ENCODE data around the gene TBC1D8B. TPM values are rescaled to one million over a fixed set of nuclear protein-coding genes. Genes with fewer than 3 reads are reported as not detected.
A peak's percentile ranks its signal among the peaks of the same experiment; 100 is the strongest.

The TBC1D8B gene
- total and polyA plus RNA-seq, 2 of the 13 experiments (the other 11 are each of a cell fraction or from before 2014, with no cell fraction given): 6.2 to 7.2 TPM

DNA sequence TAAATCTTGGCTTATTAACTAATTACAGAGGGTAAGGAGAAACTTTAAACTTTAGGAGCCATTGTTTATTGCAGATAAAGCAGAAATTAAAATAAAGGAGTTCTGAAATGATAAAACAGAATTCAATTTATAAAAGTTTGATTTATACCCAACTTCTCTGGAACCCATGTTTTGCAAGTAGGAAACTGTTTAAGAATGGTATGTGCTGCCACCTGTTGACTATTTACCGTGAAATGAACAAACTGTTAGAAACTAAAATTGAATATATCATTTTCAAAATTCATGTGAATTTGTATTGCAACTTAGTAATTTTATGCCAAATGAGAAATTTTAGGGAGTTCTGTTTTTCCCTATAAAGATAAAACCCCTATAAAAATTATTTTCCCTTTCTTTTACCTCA lies 11.0 kb upstream of the TBC1D8B start:
- Histone ChIP-seq H3K4me2 (ENCODE audit: low read depth, low read length) (no peak overlapping the region), H3K27me3 (ENCODE audit: control insufficient read depth in 1 of 2, insufficient read depth in 2 of 2, low read length in 2 of 2) (no peaks in the 10 kb centered on the region), H3K4me3 (replicated peaks in 1 of 3; ENCODE audit: insufficient read depth in 1 of 3, low read depth in 2 of 3, low read length in 3 of 3) (no peak overlapping the region), H3K9ac (ENCODE audit: insufficient read depth, low read depth, low read length) (no peak overlapping the region), H3K79me2 (ENCODE audit: insufficient read depth, low read length) (no peaks in the 10 kb centered on the region), H3K27ac (ENCODE audit: extremely low read length, insufficient read depth, low read length) (no peak overlapping the region), H3K36me3 (replicated peaks in 1 of 2; ENCODE audit: control insufficient read depth in 1 of 2, insufficient read depth in 2 of 2, low read length in 2 of 2) (peaks cover 0 to 20% of the 10 kb centered on the region in 2 experiments; a peak in 2 of 5 replicates), H4K20me1 (ENCODE audit: insufficient read depth, low read length) (no peaks in the 10 kb centered on the region), H3K9me3 (ENCODE audit: low read length) (no peaks in the 10 kb centered on the region), H3K4me1 (ENCODE audit: insufficient read depth, low read length) (no peaks in the 10 kb centered on the region), H2AFZ (ENCODE audit: low read length) (no peak overlapping the region)
- peak; percentile 61 for FAIRE-seq
- in situ Hi-C loops (cut with HindIII; ENCODE audit: extremely low pct_ligation_motif_present, low pct_unique_long_range_greater_than_20kb): loop anchor here (25.0 kb wide), 1 partner anchor 304 kb away; no protein-coding TSS in a partner anchor
- no peak for DNase-seq (ENCODE audit: low spot score)
- CTCF ChIA-PET (ENCODE audit: low intra/inter-chr PET ratio, low total read pairs): interaction anchor here (1.5 to 1.7 kb wide), 2 partner anchors 310 to 311 kb away, joined by 3 to 5 read pairs; no protein-coding TSS in a partner anchor
- TF ChIP-seq STAG1 (CRISPR knock-in tag; IDR thresholded peaks at IDR 0.05) (peak; percentile 47; the same call in 1 of the 2 replicates), JUND (CRISPR knock-in tag; IDR thresholded peaks at IDR 0.05) (no peak)
- ATAC-seq: no peak
- WGBS (ENCODE audit: low lambda C conversion rate): 42% methylated on average over 1 of the region's 1 CpG
- no TSS peak for BruUV-seq (replicated peaks)
- POLR2A ChIA-PET: no interaction called here
- intact Hi-C loops (cut with micrococcal nuclease; ENCODE audit: unreplicated experiment): loop anchor here (5.0 to 10.0 kb wide), 2 partner anchors 99 to 307 kb away; no protein-coding TSS in a partner anchor

DNA sequence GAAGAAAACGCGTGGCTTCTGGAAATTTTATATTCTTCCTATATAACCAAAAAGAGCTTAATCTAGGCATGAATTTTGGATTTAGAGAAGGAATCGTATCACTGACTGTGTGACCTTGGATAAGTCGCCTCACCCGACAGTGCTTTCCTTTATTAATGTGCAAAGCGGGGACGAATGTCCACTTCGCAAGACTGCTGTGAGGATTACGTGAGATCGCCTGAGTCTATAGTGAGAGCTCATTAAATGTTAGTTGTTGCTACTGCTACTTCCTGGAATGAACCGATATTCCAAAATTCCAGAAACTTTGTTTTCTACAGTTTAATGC lies 448 bp upstream of the TBC1D8B start:
- Histone ChIP-seq H3K27me3 (ENCODE audit: control insufficient read depth in 1 of 2, insufficient read depth in 2 of 2, low read length in 2 of 2) (no peaks in the 10 kb centered on the region), H3K4me3 (replicated peaks in 1 of 3; ENCODE audit: insufficient read depth in 1 of 3, low read depth in 2 of 3, low read length in 3 of 3) (peak overlapping the region; percentile 52 to 80 (median 74); a peak in 4 of 6 replicates), H2AFZ (ENCODE audit: low read length) (peak overlapping the region; percentile 56), H3K4me2 (ENCODE audit: low read depth, low read length) (peak overlapping the region; percentile 74), H3K36me3 (replicated peaks in 1 of 2; ENCODE audit: control insufficient read depth in 1 of 2, insufficient read depth in 2 of 2, low read length in 2 of 2) (no peaks in the 10 kb centered on the region), H3K79me2 (ENCODE audit: insufficient read depth, low read length) (peaks cover 4% of the 10 kb centered on the region), H3K9ac (ENCODE audit: insufficient read depth, low read depth, low read length) (0 out of 2 replicates have a peak overlapping the region, but pooled peaks have one; percentile 34), H3K27ac (ENCODE audit: extremely low read length, insufficient read depth, low read length) (no peak overlapping the region), H3K9me3 (ENCODE audit: low read length) (no peaks in the 10 kb centered on the region), H4K20me1 (ENCODE audit: insufficient read depth, low read length) (no peaks in the 10 kb centered on the region), H3K4me1 (ENCODE audit: insufficient read depth, low read length) (peaks cover 41% of the 10 kb centered on the region)
- FAIRE-seq: no peak
- in situ Hi-C loops (cut with HindIII; ENCODE audit: extremely low pct_ligation_motif_present, low pct_unique_long_range_greater_than_20kb): no loop called here
- CTCF ChIA-PET (ENCODE audit: low intra/inter-chr PET ratio, low total read pairs): no interaction called here
- POLR2A ChIA-PET: interaction anchor here (1.2 kb wide), 2 partner anchors 21 to 109 kb away, joined by 3 read pairs; no protein-coding TSS in a partner anchor
- intact Hi-C loops (cut with micrococcal nuclease; ENCODE audit: unreplicated experiment): no loop called here
- TF ChIP-seq SIX4 (CRISPR knock-in tag; IDR thresholded peaks at IDR 0.05) (no peak), PTBP1 (IDR thresholded peaks at IDR 0.05; ENCODE audit: low read depth, low read length, poor library complexity, severe bottlenecking) (no peak), NCOA1 (CRISPR knock-in tag; IDR thresholded peaks at IDR 0.05) (no peak), KAT8 (CRISPR knock-in tag; IDR thresholded peaks at IDR 0.05) (no peak)
- peak; percentile 3 for DNase-seq (ENCODE audit: low spot score)
- WGBS (ENCODE audit: low lambda C conversion rate): 59% methylated on average over 3 of the region's 11 CpGs
- ATAC-seq: peak; percentile 20
- BruUV-seq (replicated peaks): no TSS peak

Data from HepG2 (cell line).